Glutamatergic neuron (in vitro differentiated cells): ENCODE results near the gene FGD4. TPM values are rescaled to one million over a fixed set of nuclear protein-coding genes. Genes with fewer than 3 reads are reported as not detected.

Experiments
- DNase-seq: peaks from one replicate; pipeline ENCODE4 v3.0.0; 2022
- H3K27ac Mint-ChIP-seq: one replicate; pipeline ENCODE4 v1.8.0; 2020; ENCODE audit warnings: mild to moderate bottlenecking, mixed read lengths, inconsistent platforms; ENCODE audit not compliant: unreplicated experiment
- H3K27me3 Mint-ChIP-seq: one replicate; pipeline ENCODE4 v1.8.0; 2020; ENCODE audit warnings: mild to moderate bottlenecking, moderate library complexity, mixed read lengths, inconsistent platforms; ENCODE audit not compliant: unreplicated experiment
- H3K36me3 Mint-ChIP-seq: one replicate; pipeline ENCODE4 v1.8.0; 2020; ENCODE audit warnings: mild to moderate bottlenecking, mixed read lengths, inconsistent platforms; ENCODE audit not compliant: unreplicated experiment
- H3K4me1 Mint-ChIP-seq: one replicate; pipeline ENCODE4 v1.8.0; 2020; ENCODE audit warnings: mild to moderate bottlenecking, low read depth, mixed read lengths, inconsistent platforms; ENCODE audit not compliant: unreplicated experiment
- H3K4me3 Mint-ChIP-seq: one replicate; pipeline ENCODE4 v1.8.0; 2020; ENCODE audit warnings: mild to moderate bottlenecking, mixed read lengths, inconsistent platforms; ENCODE audit not compliant: unreplicated experiment
- H3K9me3 Mint-ChIP-seq: one replicate; pipeline ENCODE4 v1.8.0; 2020; ENCODE audit warnings: mild to moderate bottlenecking, moderate library complexity, mixed read lengths, inconsistent platforms; ENCODE audit not compliant: unreplicated experiment
- CTCF ChIP-seq: fragments of 200-600 bp; sonication (generic); IDR thresholded peaks from one replicate; pipeline ENCODE4 v1.5.0; 2021; ENCODE audit not compliant: partially characterized antibody, unreplicated experiment
- total RNA-seq: library from RNA; stranded (reverse); fragmentation: NEBNext Ultra II Directional; extraction: Animal tissue kit (Norgen Biotek cat#: 25700); gene quantifications from one replicate; pipeline ENCODE4 v1.2.1, GENCODE V29; 2021; ENCODE audit not compliant: unreplicated experiment

The FGD4 gene
- total RNA-seq, 1 donor from 2014 or later, result 105 TPM

DNA sequence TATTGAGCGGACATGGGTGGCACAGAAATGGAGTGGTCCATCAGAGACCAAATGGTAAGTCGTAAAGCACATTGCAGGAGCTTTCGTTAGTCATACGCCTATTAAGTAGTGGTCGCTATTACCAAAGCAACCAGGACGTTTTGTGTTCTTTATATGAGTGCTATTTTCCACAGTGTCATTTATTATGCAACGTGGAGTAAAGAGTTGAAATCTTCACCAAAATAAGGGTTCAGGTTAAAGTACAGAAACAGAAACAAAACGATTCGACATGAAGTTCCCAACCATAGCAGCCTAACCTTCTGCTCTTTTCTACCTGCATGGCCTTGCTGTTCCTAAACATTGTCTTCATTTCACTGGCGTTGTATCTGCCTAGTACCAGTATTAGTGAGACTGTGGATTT lies 20.1 kb upstream of the FGD4 start:
- no peak for DNase-seq
- Mint-ChIP-seq H3K4me3 (no peak overlapping the region), H3K27me3 (no peaks in the 10 kb centered on the region), H3K9me3 (peaks cover 6% of the 10 kb centered on the region), H3K27ac (no peak overlapping the region), H3K36me3 (no peaks in the 10 kb centered on the region), H3K4me1 (peaks cover 13% of the 10 kb centered on the region)
- TF ChIP-seq CTCF, result no peak

- DNase-seq, result no peak
- H3K4me1 Mint-ChIP-seq, result peaks cover 13% of the 10 kb centered on the region
- no peaks in the 10 kb centered on the region for H3K36me3 Mint-ChIP-seq
- TF ChIP-seq CTCF, result no peak
- H3K4me3 Mint-ChIP-seq, result no peak overlapping the region
- peaks cover 3% of the 10 kb centered on the region for H3K27me3 Mint-ChIP-seq
- H3K9me3 Mint-ChIP-seq, result peaks cover 11% of the 10 kb centered on the region
- no peak overlapping the region for H3K27ac Mint-ChIP-seq
Observed at GRCh38 chr12:32379667-32380066, 19.7 kb upstream of the FGD4 start.

GRCh38 chr12:32382226-32382625 lies 17.1 kb upstream of the FGD4 start:
- Mint-ChIP-seq H3K27ac (no peak overlapping the region), H3K4me3 (no peak overlapping the region), H3K9me3 (peaks cover 9% of the 10 kb centered on the region), H3K4me1 (peaks cover 10% of the 10 kb centered on the region), H3K27me3 (peaks cover 3% of the 10 kb centered on the region), H3K36me3 (no peaks in the 10 kb centered on the region)
- no peak for TF ChIP-seq CTCF
- DNase-seq, result no peak

DNA sequence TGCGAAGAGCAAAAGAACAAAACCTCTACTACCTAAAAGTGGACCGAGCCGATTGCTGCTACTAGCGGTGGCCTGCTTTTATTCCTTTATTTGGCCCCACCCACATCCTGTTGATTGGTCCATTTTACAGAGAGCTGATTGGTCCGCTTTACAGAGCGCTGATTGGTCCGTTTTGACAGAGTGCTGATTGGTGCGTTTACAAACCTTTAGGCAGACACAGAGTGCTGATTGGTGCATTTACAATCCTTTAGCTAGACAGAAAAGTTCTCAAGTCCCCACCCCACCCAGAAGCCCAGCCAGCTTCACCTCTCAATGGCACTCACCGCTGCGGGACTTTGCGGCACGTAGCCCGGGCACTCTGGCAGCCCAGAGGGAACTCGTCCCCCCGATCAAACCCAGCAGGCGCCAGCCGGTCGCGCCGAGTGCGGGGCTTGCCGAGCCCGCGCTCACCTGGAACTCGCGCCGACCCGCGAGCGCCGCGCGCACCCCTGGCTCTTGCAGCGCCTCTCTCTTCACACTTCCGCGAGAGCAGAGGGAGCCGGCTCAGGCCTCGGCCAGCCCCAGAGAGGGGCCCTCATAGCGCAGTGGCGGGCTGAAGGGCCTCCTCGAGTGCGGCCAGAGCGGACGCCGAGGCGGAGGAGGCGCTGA lies 8.7 kb upstream of the FGD4 start:
- Mint-ChIP-seq H3K27ac (no peak overlapping the region), H3K4me3 (peak overlapping the region; percentile 32), H3K9me3 (peaks cover 5% of the 10 kb centered on the region), H3K36me3 (no peaks in the 10 kb centered on the region), H3K27me3 (peaks cover 1% of the 10 kb centered on the region), H3K4me1 (no peaks in the 10 kb centered on the region)
- TF ChIP-seq CTCF, result no peak
- no peak for DNase-seq

GRCh38 chr12:32395026-32395425 lies 4.3 kb upstream of the FGD4 start:
- H3K36me3 Mint-ChIP-seq, result no peaks in the 10 kb centered on the region
- H3K9me3 Mint-ChIP-seq, result peaks cover 1% of the 10 kb centered on the region
- peaks cover 1% of the 10 kb centered on the region for H3K27me3 Mint-ChIP-seq
- no peak overlapping the region for H3K27ac Mint-ChIP-seq
- DNase-seq, result no peak
- TF ChIP-seq CTCF, result no peak
- no peaks in the 10 kb centered on the region for H3K4me1 Mint-ChIP-seq
- H3K4me3 Mint-ChIP-seq, result no peak overlapping the region
